NCI-H82 (cell line): ENCODE measurements around the gene ARMH4.

Experiments used
- DNase-seq: peaks from one replicate; lab custom pipeline; 2025; lab: John Stamatoyannopoulos, UW

Gene ARMH4

GRCh38 chr14:58098507-58098906 is 53.5 kb downstream of the ARMH4 start:
- DNase-seq, result no peak

GRCh38 chr14:58096731-58097130 is 55.3 kb downstream of the ARMH4 start:
- DNase-seq, result no peak

- no peak for DNase-seq
These were observed 60.0 kb downstream of the ARMH4 start for GRCh38 chr14:58091883-58092630.

GRCh38 chr14:58089612-58090011 is 62.4 kb downstream of the ARMH4 start:
- no peak for DNase-seq

- DNase-seq, result no peak
These were observed 63.1 kb downstream of the ARMH4 start for GRCh38 chr14:58088961-58089360.

GRCh38 chr14:58085877-58086276 is 66.1 kb downstream of the ARMH4 start:
- peak; percentile 100 for DNase-seq

- no peak for DNase-seq
These were observed 69.4 kb downstream of the ARMH4 start for GRCh38 chr14:58082491-58083098.

- DNase-seq, result no peak
These were observed 70.0 kb downstream of the ARMH4 start for GRCh38 chr14:58082011-58082410.

GRCh38 chr14:58078471-58078870 is 73.5 kb downstream of the ARMH4 start:
- no peak for DNase-seq

GRCh38 chr14:58078068-58078467 is 73.9 kb downstream of the ARMH4 start:
- DNase-seq, result peak; percentile 91

- no peak for DNase-seq
These were observed 74.4 kb downstream of the ARMH4 start for GRCh38 chr14:58077621-58078020.

GRCh38 chr14:58073516-58073915 is 78.5 kb downstream of the ARMH4 start:
- no peak for DNase-seq

GRCh38 chr14:58072288-58073071 is 79.5 kb downstream of the ARMH4 start:
- DNase-seq, result peak; percentile 100

- no peak for DNase-seq
These were observed 80.7 kb downstream of the ARMH4 start for GRCh38 chr14:58071341-58071740.

- no peak for DNase-seq
These were observed 83.7 kb downstream of the ARMH4 start for GRCh38 chr14:58068306-58068705.

- DNase-seq, result no peak
These were observed 85.9 kb downstream of the ARMH4 start for GRCh38 chr14:58066115-58066514.

- DNase-seq, result no peak
These were observed 90.4 kb downstream of the ARMH4 start for GRCh38 chr14:58061581-58061980.

GRCh38 chr14:58060898-58061297 is 91.1 kb downstream of the ARMH4 start:
- DNase-seq, result no peak

- DNase-seq, result no peak
These were observed 91.9 kb downstream of the ARMH4 start for GRCh38 chr14:58060077-58060476.

- no peak for DNase-seq
These were observed 92.9 kb downstream of the ARMH4 start for GRCh38 chr14:58059126-58059525.

GRCh38 chr14:58055497-58056010 is 96.5 kb downstream of the ARMH4 start:
- DNase-seq, result no peak

- no peak for DNase-seq
These were observed 97.9 kb downstream of the ARMH4 start for GRCh38 chr14:58054100-58054499.

GRCh38 chr14:58048219-58048618 is 103.8 kb downstream of the ARMH4 start:
- peak; percentile 93 for DNase-seq
